ENCODE results near the gene JMJD7.

DNA sequence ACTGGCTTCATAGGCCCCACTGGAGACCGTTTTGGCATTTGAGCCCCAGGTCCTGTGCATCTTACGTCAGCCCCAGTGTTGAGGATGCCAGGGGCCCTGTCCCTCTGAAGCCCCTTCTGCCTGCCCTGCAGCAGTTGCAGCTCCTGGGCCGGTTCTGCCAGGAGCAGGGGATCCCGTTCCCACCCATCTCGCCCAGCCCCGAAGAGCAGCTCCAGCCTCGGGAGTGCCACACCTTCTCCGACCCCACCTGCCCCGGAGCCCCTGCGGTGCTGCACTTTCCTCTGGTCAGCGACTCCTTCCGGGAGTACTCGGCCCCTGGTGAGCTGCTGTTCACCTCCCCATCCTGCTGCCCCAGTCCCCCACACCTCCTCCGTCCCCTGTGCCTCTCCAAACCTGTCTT, 19.3 kb downstream of the JMJD7 start:
- TF ChIP-seq POLR2A (IDR thresholded peaks at IDR 0.05; ENCODE audit: low read depth, low read length) (no peak), POLR2AphosphoS5 (IDR thresholded peaks at IDR 0.05; ENCODE audit: low read depth, low read length) (no peak)
